Neuronal stem cell (in vitro differentiated cells): ENCODE results near the gene PRKACA.

Experiments used
- DNase-seq: peaks from one replicate; pipeline ENCODE4 v3.0.0-alpha.2; 2013; ENCODE audit warnings: low spot score
- H2AFZ ChIP-seq: one replicate; pipeline ENCODE4 v1.6.1; 2013; ENCODE audit warnings: mild to moderate bottlenecking, low read length, inconsistent platforms
- H2AK5ac ChIP-seq: 2 replicates; pipeline ENCODE4 v1.6.1; 2013; ENCODE audit warnings: low read depth, mild to moderate bottlenecking, inconsistent platforms, low read length, moderate library complexity, mixed read lengths
- H2BK120ac ChIP-seq: 2 replicates; pipeline ENCODE4 v1.6.1; 2013; ENCODE audit warnings: low read depth, mild to moderate bottlenecking, inconsistent platforms, low read length, moderate library complexity, mixed read lengths
- H2BK12ac ChIP-seq: one replicate; pipeline ENCODE4 v1.6.1; 2013; ENCODE audit warnings: low read length, inconsistent platforms
- H2BK15ac ChIP-seq: 2 replicates; pipeline ENCODE4 v1.6.1; 2013; ENCODE audit warnings: mild to moderate bottlenecking, low read length, inconsistent platforms, mixed read lengths
- H2BK5ac ChIP-seq: one replicate; pipeline ENCODE4 v1.6.1; 2013; ENCODE audit warnings: inconsistent platforms, mild to moderate bottlenecking, low read length, moderate library complexity
- H3K14ac ChIP-seq: one replicate; pipeline ENCODE4 v1.6.1; 2013; ENCODE audit warnings: low read length, inconsistent platforms
- H3K18ac ChIP-seq: 2 replicates; pipeline ENCODE4 v1.6.1; 2013; ENCODE audit warnings: low read length, inconsistent platforms
- H3K23ac ChIP-seq: 2 replicates; pipeline ENCODE4 v1.6.1; 2013; ENCODE audit warnings: low read depth, mild to moderate bottlenecking, mixed read lengths, low read length, inconsistent platforms; ENCODE audit not compliant: poor library complexity
- H3K27ac ChIP-seq: replicated peaks from 3 replicates; pipeline ENCODE4 v1.5.1; 2013; ENCODE audit warnings: low read length, inconsistent platforms
- H3K27me3 ChIP-seq, 3 experiments: 2 replicates each; pipeline ENCODE4 v1.6.1; 2013; ENCODE audit warnings: low read length in 3 of 3, mild to moderate bottlenecking in 2 of 3, inconsistent platforms in 1 of 3, low read depth in 1 of 3, mixed read lengths in 1 of 3, moderate library complexity in 1 of 3; ENCODE audit not compliant: control insufficient read depth in 3 of 3, insufficient read depth in 3 of 3
- H3K36me3 ChIP-seq, 2 donors: replicated peaks in 1 of 2; 2 replicates each; pipeline ENCODE4 v1.6.1; 2013; ENCODE audit warnings: low read length in 2 of 2; ENCODE audit not compliant: control insufficient read depth in 2 of 2, insufficient read depth in 2 of 2
- H3K4ac ChIP-seq: 2 replicates; pipeline ENCODE4 v1.6.1; 2013; ENCODE audit warnings: inconsistent platforms, mild to moderate bottlenecking, low read length, moderate library complexity
- H3K4me1 ChIP-seq, 2 donors: 1 replicate in 1 of 2; 2 replicates in 1 of 2; pipeline ENCODE4 v1.6.1; 2013; ENCODE audit warnings: low read length in 2 of 2, low read depth in 1 of 2; ENCODE audit not compliant: control insufficient read depth in 2 of 2, insufficient read depth in 1 of 2
- H3K4me2 ChIP-seq: one replicate; pipeline ENCODE4 v1.6.1; 2013; ENCODE audit warnings: mild to moderate bottlenecking, low read length, inconsistent platforms; ENCODE audit not compliant: insufficient read depth, poor library complexity, severe bottlenecking
- H3K4me3 ChIP-seq, 2 donors: 2 replicates each; pipeline ENCODE4 v1.5.1; 2013; ENCODE audit warnings: low read length in 2 of 2, mild to moderate bottlenecking in 2 of 2, inconsistent platforms in 1 of 2, moderate library complexity in 1 of 2
- H3K79me1 ChIP-seq: one replicate; pipeline ENCODE4 v1.6.1; 2013; ENCODE audit warnings: low read depth, mild to moderate bottlenecking, inconsistent platforms, low read length, moderate library complexity
- H3K9ac ChIP-seq: one replicate; pipeline ENCODE4 v1.6.1; 2013; ENCODE audit warnings: mild to moderate bottlenecking, low read depth, low read length, inconsistent platforms; ENCODE audit not compliant: poor library complexity
- H3K9me3 ChIP-seq, 2 donors: replicated peaks in 1 of 2; 2 replicates each; pipeline versions ENCODE3 to v1.6.1; 2013; ENCODE audit warnings: low read length in 2 of 2, mild to moderate bottlenecking in 2 of 2, inconsistent platforms in 1 of 2, low read depth in 1 of 2, mixed read lengths in 1 of 2, moderate library complexity in 1 of 2; ENCODE audit not compliant: control insufficient read depth in 2 of 2, insufficient read depth in 1 of 2
- H4K8ac ChIP-seq: one replicate; pipeline ENCODE4 v1.6.1; 2013; ENCODE audit warnings: low read depth, mild to moderate bottlenecking, inconsistent platforms, low read length, moderate library complexity
- H4K91ac ChIP-seq: one replicate; pipeline ENCODE4 v1.6.1; 2013; ENCODE audit warnings: low read length, low read depth, mild to moderate bottlenecking, inconsistent platforms; ENCODE audit not compliant: poor library complexity
- WGBS, 2 donors: extraction: QIAGEN DNeasy Blood & Tissue Kit; methylation state at CpG; one replicate each; pipeline ENCODE4 v1.1.7; 2013; ENCODE audit warnings: missing lambda C conversion rate in 2 of 2, mixed read lengths in 1 of 2; ENCODE audit not compliant: insufficient read length in 2 of 2, insufficient replicate concordance in 1 of 2; ENCODE audit errors: extremely low coverage in 2 of 2; 5-methylcytosine and 5-hydroxymethylcytosine counted together

The PRKACA gene

GRCh38 chr19:14061751-14062557 is 55.6 kb downstream of the PRKACA start, which contains the start of gene PALM3:
Gene PALM3 (minus strand): TSS chr19:14062076. CDS start chr19:14061980, 96 bp downstream.
- H3K79me1 ChIP-seq: no peaks in the 10 kb centered on the region
- no peak within 1 kb of the TSS for H2AK5ac ChIP-seq
- no peaks in the 10 kb centered on the region for H3K9me3 ChIP-seq
- WGBS, 2 donors: no CpG with 5 or more reads among the region's 19 CpGs
- H3K4me3 ChIP-seq: no peak within 1 kb of the TSS
- H2BK5ac ChIP-seq: no peak within 1 kb of the TSS
- H3K4ac ChIP-seq: no peak within 1 kb of the TSS
- H3K27me3 ChIP-seq: peaks cover 0 to 19% (median 14%) of the 10 kb centered on the region in 3 experiments
- H3K4me2 ChIP-seq: no peak within 1 kb of the TSS
- H2BK15ac ChIP-seq: no peak within 1 kb of the TSS
- H4K8ac ChIP-seq: no peak within 1 kb of the TSS
- no peak for DNase-seq
- H3K4me1 ChIP-seq: peaks cover 3 to 4% of the 10 kb centered on the region in 2 donors
- no peak within 1 kb of the TSS for H3K9ac ChIP-seq
- H3K23ac ChIP-seq: no peak within 1 kb of the TSS
- H3K36me3 ChIP-seq: no peaks in the 10 kb centered on the region
- no peak within 1 kb of the TSS for H4K91ac ChIP-seq
- H3K18ac ChIP-seq: peak within 1 kb of the TSS; percentile 63
- no peak within 1 kb of the TSS for H3K27ac ChIP-seq
- no peak within 1 kb of the TSS for H2AFZ ChIP-seq
- H2BK12ac ChIP-seq: no peak within 1 kb of the TSS
- H2BK120ac ChIP-seq: no peak within 1 kb of the TSS
- H3K14ac ChIP-seq: no peak within 1 kb of the TSS

GRCh38 chr19:14061081-14061749 is 56.3 kb downstream of the PRKACA start:
- H3K9ac ChIP-seq: no peak overlapping the region
- no peak overlapping the region for H3K14ac ChIP-seq
- H2AFZ ChIP-seq: no peak overlapping the region
- H3K4me2 ChIP-seq: no peak overlapping the region
- H3K18ac ChIP-seq: no peak overlapping the region
- H3K27me3 ChIP-seq: peaks cover 0 to 26% (median 14%) of the 10 kb centered on the region in 3 experiments
- no peaks in the 10 kb centered on the region for H3K9me3 ChIP-seq
- no peak overlapping the region for H3K4ac ChIP-seq
- H4K8ac ChIP-seq: no peak overlapping the region
- H3K4me1 ChIP-seq: peaks cover 3 to 4% of the 10 kb centered on the region in 2 donors
- no peak overlapping the region for H3K27ac ChIP-seq
- H2BK5ac ChIP-seq: no peak overlapping the region
- no peak overlapping the region for H2BK120ac ChIP-seq
- H3K36me3 ChIP-seq: no peaks in the 10 kb centered on the region
- H2AK5ac ChIP-seq: no peak overlapping the region
- no peaks in the 10 kb centered on the region for H3K79me1 ChIP-seq
- no peak overlapping the region for H4K91ac ChIP-seq
- no peak overlapping the region for H3K4me3 ChIP-seq
- H2BK12ac ChIP-seq: no peak overlapping the region
- DNase-seq: no peak
- H2BK15ac ChIP-seq: no peak overlapping the region
- no peak overlapping the region for H3K23ac ChIP-seq
- no CpG with 5 or more reads among the region's 9 CpGs for WGBS, 2 donors

- Histone ChIP-seq H3K4ac (no peak overlapping the region), H3K36me3 (no peaks in the 10 kb centered on the region), H3K9ac (peak overlapping the region; percentile 53), H3K27ac (no peak overlapping the region), H3K4me1 (peaks cover 3 to 4% of the 10 kb centered on the region in 2 donors), H2BK5ac (no peak overlapping the region), H3K18ac (no peak overlapping the region), H2BK15ac (no peak overlapping the region), H2AFZ (no peak overlapping the region), H3K79me1 (no peaks in the 10 kb centered on the region), H4K91ac (no peak overlapping the region), H3K14ac (no peak overlapping the region), H2BK120ac (no peak overlapping the region), H2AK5ac (no peak overlapping the region), H3K23ac (no peak overlapping the region), H3K4me2 (no peak overlapping the region), H3K4me3 (no peak overlapping the region), H2BK12ac (no peak overlapping the region), H4K8ac (no peak overlapping the region), H3K9me3 (no peaks in the 10 kb centered on the region), H3K27me3 (peaks cover 0 to 28% (median 14%) of the 10 kb centered on the region in 3 experiments)
- WGBS, 2 donors: no CpG with 5 or more reads among the region's 8 CpGs
- DNase-seq: no peak
Observed at GRCh38 chr19:14059652-14060155, 57.9 kb downstream of the PRKACA start.

- no peaks in the 10 kb centered on the region for H3K9me3 ChIP-seq
- H3K9ac ChIP-seq: no peak overlapping the region
- peak; percentile 37 for DNase-seq
- H3K4ac ChIP-seq: no peak overlapping the region
- H2BK120ac ChIP-seq: no peak overlapping the region
- H3K36me3 ChIP-seq: no peaks in the 10 kb centered on the region
- no peak overlapping the region for H4K91ac ChIP-seq
- no peak overlapping the region for H4K8ac ChIP-seq
- H3K18ac ChIP-seq: peak overlapping the region; percentile 54
- H3K4me3 ChIP-seq: no peak overlapping the region
- H3K27me3 ChIP-seq: peaks cover 0 to 28% (median 14%) of the 10 kb centered on the region in 3 experiments
- H3K14ac ChIP-seq: no peak overlapping the region
- H3K79me1 ChIP-seq: no peaks in the 10 kb centered on the region
- H3K4me2 ChIP-seq: no peak overlapping the region
- no CpG with 5 or more reads among the region's 15 CpGs for WGBS, 2 donors
- no peak overlapping the region for H3K27ac ChIP-seq
- H2AK5ac ChIP-seq: peak overlapping the region; percentile 85
- H2BK15ac ChIP-seq: no peak overlapping the region
- peaks cover 3 to 4% of the 10 kb centered on the region in 2 donors for H3K4me1 ChIP-seq
- H3K23ac ChIP-seq: no peak overlapping the region
- H2AFZ ChIP-seq: no peak overlapping the region
- no peak overlapping the region for H2BK12ac ChIP-seq
- H2BK5ac ChIP-seq: no peak overlapping the region
Observed at GRCh38 chr19:14059093-14059480, 58.5 kb downstream of the PRKACA start.
